ENCODE results near the gene LRRTM4. TPM values are rescaled to one million over a fixed set of nuclear protein-coding genes. Genes with fewer than 3 reads are reported as not detected.

The LRRTM4 gene
- total and polyA plus RNA-seq, 2 experiments from 2014 or later = 8.5 to 15.4 TPM

DNA sequence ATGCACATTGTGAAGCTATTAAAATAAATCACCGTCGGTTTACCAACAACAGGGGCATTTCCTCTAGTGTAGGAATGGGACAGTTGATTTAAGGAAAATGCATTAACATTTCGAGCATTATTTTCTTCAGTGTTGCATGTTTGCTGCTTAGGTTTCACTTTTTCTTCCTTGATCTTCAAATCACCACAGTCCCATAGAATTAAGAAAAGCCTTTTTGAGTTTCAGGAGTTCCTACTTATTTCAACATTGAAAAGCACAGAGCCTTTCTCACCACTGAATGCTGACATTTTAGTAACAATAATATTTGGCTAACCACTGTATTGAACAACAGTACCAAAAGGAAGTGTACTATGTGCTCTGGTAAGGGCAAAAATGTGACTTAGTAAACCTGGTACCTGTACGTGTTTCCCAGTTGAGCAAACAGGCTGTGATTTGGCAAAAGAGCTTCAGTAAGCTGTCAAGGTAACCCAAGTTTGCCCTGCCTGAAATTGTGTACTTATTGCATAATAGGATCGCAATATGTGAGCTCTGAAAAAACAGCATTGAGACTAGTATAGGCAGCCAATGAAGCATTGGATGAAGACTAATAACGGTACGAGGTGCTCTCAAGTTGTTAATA lies 2.2 kb downstream of the LRRTM4 start:
- H3K36me3 ChIP-seq = no peaks in the 10 kb centered on the region
- H3K27ac ChIP-seq = peak overlapping the region; percentile 57
- peaks cover 12% of the 10 kb centered on the region for H3K4me1 ChIP-seq (ENCODE audit: low read depth)
- no peaks in the 10 kb centered on the region for H3K9me3 ChIP-seq (ENCODE audit: low read depth)
- H3K4me3 ChIP-seq = peak overlapping the region; percentile 39
- H3K27me3 ChIP-seq = no peaks in the 10 kb centered on the region
- no peak for TF ChIP-seq CTCF (IDR thresholded peaks at IDR 0.05; ENCODE audit: low read depth, low read length)
- no peak for DNase-seq (ENCODE audit: low read depth in 1 of 2, low spot score in 1 of 2)

GRCh38 chr2:77519164-77519887 lies 2.9 kb downstream of the LRRTM4 start:
- Histone ChIP-seq H3K4me3 (peak overlapping the region; percentile 39), H3K27ac (peak overlapping the region; percentile 57), H3K9me3 (ENCODE audit: low read depth) (no peaks in the 10 kb centered on the region), H3K27me3 (no peaks in the 10 kb centered on the region), H3K4me1 (ENCODE audit: low read depth) (peaks cover 12% of the 10 kb centered on the region), H3K36me3 (no peaks in the 10 kb centered on the region)
- no peak for DNase-seq (ENCODE audit: low read depth in 1 of 2, low spot score in 1 of 2)
- TF ChIP-seq CTCF (IDR thresholded peaks at IDR 0.05; ENCODE audit: low read depth, low read length) = no peak

- no peak for TF ChIP-seq CTCF (IDR thresholded peaks at IDR 0.05; ENCODE audit: low read depth, low read length)
- Histone ChIP-seq H3K4me1 (ENCODE audit: low read depth) (peaks cover 12% of the 10 kb centered on the region), H3K9me3 (ENCODE audit: low read depth) (no peaks in the 10 kb centered on the region), H3K36me3 (no peaks in the 10 kb centered on the region), H3K27ac (no peak overlapping the region), H3K27me3 (no peaks in the 10 kb centered on the region), H3K4me3 (no peak overlapping the region)
- DNase-seq (ENCODE audit: low read depth in 1 of 2, low spot score in 1 of 2) = no peak
Observed at GRCh38 chr2:77518311-77518710, 3.9 kb downstream of the LRRTM4 start.

GRCh38 chr2:77513191-77513590 lies 9.0 kb downstream of the LRRTM4 start:
- Histone ChIP-seq H3K36me3 (no peaks in the 10 kb centered on the region), H3K27me3 (no peaks in the 10 kb centered on the region), H3K27ac (no peak overlapping the region), H3K9me3 (ENCODE audit: low read depth) (no peaks in the 10 kb centered on the region), H3K4me3 (no peak overlapping the region), H3K4me1 (ENCODE audit: low read depth) (peaks cover 8% of the 10 kb centered on the region)
- DNase-seq (ENCODE audit: low read depth in 1 of 2, low spot score in 1 of 2) = no peak
- no peak for TF ChIP-seq CTCF (IDR thresholded peaks at IDR 0.05; ENCODE audit: low read depth, low read length)

DNA sequence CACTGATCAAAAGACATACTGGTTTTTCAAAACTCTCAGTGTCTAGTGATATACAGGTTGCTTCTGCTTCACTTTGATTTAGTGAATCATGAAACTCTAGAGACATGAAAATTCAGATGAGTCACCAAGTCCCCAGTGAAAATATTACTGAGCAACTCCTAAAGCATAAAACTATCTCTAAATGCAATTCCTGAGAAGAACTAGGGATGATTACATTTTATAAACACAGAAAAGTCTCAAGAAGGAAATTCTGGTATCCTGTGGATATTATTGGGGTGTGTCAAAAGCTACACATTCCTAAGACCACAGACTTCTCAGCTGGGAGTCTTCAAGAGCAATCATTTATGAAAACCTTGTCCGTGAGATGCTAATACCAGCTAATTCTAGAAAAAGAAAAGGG lies 9.7 kb downstream of the LRRTM4 start:
- peaks cover 4% of the 10 kb centered on the region for H3K4me1 ChIP-seq (ENCODE audit: low read depth)

More for the DNA sequence above, 9.7 kb downstream of the LRRTM4 start:
- no peak overlapping the region for H3K4me3 ChIP-seq
- H3K27me3 ChIP-seq = no peaks in the 10 kb centered on the region
- H3K27ac ChIP-seq = no peak overlapping the region
- no peaks in the 10 kb centered on the region for H3K9me3 ChIP-seq (ENCODE audit: low read depth)
- H3K36me3 ChIP-seq = no peaks in the 10 kb centered on the region
- TF ChIP-seq CTCF (IDR thresholded peaks at IDR 0.05; ENCODE audit: low read depth, low read length) = no peak
- DNase-seq (ENCODE audit: low read depth in 1 of 2, low spot score in 1 of 2) = no peak
